AG08395 (cell line): ENCODE measurements around the gene SPATA20.
A peak's percentile ranks its signal among the peaks of the same experiment; 100 is the strongest.

ENCODE experiments used
- DNase-seq: peaks from one replicate; pipeline ENCODE4 v3.0.0; 2012; ENCODE audit warnings: mixed read lengths, low spot score

Gene SPATA20

GRCh38 chr17:50559674-50560184 is 12.8 kb downstream of the SPATA20 start:
- DNase-seq, result peak; percentile 48

- peak; percentile 97 for DNase-seq
Observed at GRCh38 chr17:50560185-50560824, 13.3 kb downstream of the SPATA20 start, which contains the start of gene CACNA1G. TSS of gene CACNA1G (plus strand) at chr17:50560715. CDS start at chr17:50561460, 745 bp downstream.

GRCh38 chr17:50560931-50561745 is 14.2 kb downstream of the SPATA20 start:
- DNase-seq, result no peak

DNA sequence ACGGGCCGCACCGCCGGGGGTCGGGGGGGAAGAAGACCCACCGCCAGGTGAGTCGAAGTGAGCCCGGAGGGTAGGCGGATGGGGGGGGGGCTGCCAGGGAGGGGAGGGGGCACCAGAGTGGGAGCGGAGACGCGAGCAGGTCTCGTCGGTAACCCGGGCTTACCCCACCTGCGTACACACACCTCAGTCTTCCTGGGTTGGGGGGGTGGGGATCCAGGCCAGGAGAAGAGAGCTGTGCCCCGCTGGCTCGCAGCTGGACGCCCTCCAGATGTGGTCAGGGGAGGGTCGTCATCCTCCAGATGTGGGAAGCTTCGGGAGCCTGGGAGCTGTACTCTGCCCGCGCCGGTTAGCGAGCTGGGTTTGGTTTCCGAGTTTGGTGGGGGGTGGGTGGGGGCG is 14.8 kb downstream of the SPATA20 start:
- no peak for DNase-seq

- no peak for DNase-seq
Observed at GRCh38 chr17:50562242-50563091, 15.5 kb downstream of the SPATA20 start.

- DNase-seq, result no peak
Observed at GRCh38 chr17:50563092-50563511, 16.1 kb downstream of the SPATA20 start.

GRCh38 chr17:50564916-50565315 is 17.9 kb downstream of the SPATA20 start:
- peak; percentile 88 for DNase-seq

- DNase-seq, result no peak
Observed at GRCh38 chr17:50565402-50566350, 18.7 kb downstream of the SPATA20 start.

DNA sequence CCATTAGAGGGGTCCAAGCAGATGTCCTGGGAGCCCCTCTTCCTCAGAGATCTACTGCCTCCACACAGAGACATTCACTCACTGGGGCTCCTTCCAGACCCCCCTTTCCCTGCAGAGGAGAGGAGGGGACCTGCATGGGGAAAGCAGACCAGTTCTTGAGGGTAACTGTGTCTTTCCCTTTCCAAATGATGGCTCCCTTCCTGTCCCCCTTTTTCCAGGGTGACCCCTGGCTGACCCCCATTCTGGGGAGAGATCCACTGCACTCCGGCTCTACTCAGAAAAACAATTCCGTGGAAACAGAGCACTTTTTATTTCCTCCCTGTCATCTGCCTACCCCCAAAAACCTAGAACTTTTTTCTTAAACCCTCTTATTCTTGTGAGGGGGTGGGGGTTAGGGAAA is 19.9 kb downstream of the SPATA20 start:
- no peak for DNase-seq

DNA sequence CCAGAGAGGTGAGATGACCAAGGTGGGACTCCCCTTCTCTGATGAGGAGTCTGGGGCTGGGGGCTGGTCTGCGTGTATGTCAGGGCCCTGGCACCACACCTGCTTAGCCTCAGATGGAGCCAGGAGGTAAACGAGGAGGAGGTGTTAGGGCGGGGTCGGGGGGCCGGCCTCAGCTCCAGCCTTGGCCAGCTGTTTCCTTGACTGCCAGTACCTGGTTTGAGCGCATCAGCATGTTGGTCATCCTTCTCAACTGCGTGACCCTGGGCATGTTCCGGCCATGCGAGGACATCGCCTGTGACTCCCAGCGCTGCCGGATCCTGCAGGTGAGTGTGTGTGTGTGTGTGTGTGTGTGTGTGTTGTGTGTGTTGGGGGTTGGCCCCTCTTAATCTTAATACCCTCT is 21.7 kb downstream of the SPATA20 start:
- no peak for DNase-seq

GRCh38 chr17:50569592-50569991 is 22.6 kb downstream of the SPATA20 start:
- no peak for DNase-seq

GRCh38 chr17:50570032-50570431 is 23.1 kb downstream of the SPATA20 start:
- DNase-seq, result no peak

- DNase-seq, result no peak
Observed at GRCh38 chr17:50570528-50570927, 23.6 kb downstream of the SPATA20 start.

- DNase-seq, result no peak
Observed at GRCh38 chr17:50571681-50572080, 24.7 kb downstream of the SPATA20 start.

DNA sequence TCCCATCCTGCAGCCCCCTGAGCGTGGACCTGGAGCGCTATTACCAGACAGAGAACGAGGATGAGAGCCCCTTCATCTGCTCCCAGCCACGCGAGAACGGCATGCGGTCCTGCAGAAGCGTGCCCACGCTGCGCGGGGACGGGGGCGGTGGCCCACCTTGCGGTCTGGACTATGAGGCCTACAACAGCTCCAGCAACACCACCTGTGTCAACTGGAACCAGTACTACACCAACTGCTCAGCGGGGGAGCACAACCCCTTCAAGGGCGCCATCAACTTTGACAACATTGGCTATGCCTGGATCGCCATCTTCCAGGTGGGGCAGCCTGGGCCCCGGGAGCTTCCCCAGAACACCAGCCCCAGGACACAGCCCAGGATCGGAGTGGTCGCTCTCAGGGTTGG is 25.6 kb downstream of the SPATA20 start:
- DNase-seq, result no peak

- no peak for DNase-seq
Observed at GRCh38 chr17:50573866-50574611, 27.1 kb downstream of the SPATA20 start.

DNA sequence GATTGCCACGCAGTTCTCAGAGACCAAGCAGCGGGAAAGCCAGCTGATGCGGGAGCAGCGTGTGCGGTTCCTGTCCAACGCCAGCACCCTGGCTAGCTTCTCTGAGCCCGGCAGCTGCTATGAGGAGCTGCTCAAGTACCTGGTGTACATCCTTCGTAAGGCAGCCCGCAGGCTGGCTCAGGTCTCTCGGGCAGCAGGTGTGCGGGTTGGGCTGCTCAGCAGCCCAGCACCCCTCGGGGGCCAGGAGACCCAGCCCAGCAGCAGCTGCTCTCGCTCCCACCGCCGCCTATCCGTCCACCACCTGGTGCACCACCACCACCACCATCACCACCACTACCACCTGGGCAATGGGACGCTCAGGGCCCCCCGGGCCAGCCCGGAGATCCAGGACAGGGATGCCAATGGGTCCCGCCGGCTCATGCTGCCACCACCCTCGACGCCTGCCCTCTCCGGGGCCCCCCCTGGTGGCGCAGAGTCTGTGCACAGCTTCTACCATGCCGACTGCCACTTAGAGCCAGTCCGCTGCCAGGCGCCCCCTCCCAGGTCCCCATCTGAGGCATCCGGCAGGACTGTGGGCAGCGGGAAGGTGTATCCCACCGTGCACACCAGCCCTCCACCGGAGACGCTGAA is 28.7 kb downstream of the SPATA20 start:
- no peak for DNase-seq

DNA sequence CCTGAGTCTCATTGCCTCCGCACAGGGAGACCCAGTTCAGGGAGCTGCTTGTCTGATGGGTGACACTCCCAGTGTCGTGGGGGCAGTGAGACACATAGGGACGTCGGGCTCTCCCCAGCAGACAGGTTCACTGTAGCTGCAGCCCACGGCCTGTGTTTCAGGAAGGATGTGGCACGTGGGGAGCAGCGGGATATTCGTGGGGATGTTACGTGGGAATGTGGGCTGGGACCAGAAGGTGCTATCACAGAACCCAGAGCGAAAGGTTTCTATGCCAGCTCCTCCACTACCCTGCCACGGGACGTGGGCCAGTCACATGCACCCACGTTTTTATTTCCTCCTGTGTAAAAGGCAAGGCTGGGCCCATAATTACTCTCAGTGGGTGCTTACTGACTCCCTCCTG is 29.9 kb downstream of the SPATA20 start:
- DNase-seq, result no peak

DNA sequence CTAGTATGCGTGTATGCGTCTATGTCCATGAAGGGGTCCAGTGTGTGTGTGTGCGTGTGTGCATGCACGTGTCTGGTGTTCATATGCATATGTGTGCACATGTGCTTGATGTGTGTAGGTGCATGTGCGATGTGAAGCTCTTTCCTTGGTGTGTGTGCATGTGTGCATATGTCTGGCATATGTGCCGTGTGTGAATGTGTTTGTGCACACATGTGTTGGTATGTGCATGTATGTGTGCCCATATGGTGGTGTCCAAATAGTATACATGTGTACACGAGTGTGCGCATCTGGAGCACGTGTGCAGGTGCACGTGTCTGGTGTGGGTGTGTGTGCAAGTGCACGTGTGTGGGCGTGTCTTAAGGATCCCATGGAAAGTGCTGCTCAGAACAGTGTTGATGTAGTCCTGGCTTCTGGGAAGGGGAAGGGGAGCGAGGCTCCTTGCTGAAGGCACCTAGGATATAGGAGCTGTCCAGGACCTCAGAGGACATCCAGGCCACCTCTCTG is 30.5 kb downstream of the SPATA20 start:
- DNase-seq, result no peak

GRCh38 chr17:50578173-50578572 is 31.2 kb downstream of the SPATA20 start:
- no peak for DNase-seq
